ENCODE results near the gene STOX2.

STOX2 gene

DNA sequence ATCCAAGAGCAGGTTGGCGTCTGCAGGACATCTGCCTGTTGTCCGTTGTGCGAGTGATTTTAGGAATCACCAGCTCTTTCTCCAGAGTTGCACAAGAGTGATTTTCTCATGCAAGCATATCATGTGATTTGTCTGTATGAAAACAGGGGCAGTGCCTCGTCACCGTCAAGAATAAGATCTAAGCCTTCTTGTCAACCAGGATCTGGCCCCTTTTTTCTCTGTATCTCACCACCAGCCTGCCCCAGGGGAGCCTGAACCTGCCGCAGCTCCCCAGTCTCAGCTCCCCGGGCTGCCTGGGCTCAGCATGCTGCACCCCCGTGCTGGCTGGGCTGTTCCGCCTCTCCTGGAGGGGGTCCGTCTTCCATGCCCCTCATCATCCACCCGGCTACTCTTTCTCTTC lies 90.5 kb downstream of the STOX2 start:
- DNase-seq (ENCODE audit: low read depth, low spot score) = no peak
- in situ Hi-C loops (cut with HindIII; ENCODE audit: low sequenced_read_pairs) = no loop called here
- H3K4me3 ChIP-seq (ENCODE audit: low read depth, low read length) = no peak overlapping the region
- TF ChIP-seq, protein P1, sequence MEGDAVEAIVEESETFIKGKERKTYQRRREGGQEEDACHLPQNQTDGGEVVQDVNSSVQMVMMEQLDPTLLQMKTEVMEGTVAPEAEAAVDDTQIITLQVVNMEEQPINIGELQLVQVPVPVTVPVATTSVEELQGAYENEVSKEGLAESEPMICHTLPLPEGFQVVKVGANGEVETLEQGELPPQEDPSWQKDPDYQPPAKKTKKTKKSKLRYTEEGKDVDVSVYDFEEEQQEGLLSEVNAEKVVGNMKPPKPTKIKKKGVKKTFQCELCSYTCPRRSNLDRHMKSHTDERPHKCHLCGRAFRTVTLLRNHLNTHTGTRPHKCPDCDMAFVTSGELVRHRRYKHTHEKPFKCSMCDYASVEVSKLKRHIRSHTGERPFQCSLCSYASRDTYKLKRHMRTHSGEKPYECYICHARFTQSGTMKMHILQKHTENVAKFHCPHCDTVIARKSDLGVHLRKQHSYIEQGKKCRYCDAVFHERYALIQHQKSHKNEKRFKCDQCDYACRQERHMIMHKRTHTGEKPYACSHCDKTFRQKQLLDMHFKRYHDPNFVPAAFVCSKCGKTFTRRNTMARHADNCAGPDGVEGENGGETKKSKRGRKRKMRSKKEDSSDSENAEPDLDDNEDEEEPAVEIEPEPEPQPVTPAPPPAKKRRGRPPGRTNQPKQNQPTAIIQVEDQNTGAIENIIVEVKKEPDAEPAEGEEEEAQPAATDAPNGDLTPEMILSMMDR (IDR thresholded peaks at IDR 0.05; ENCODE audit: low read depth, low read length) = no peak

DNA sequence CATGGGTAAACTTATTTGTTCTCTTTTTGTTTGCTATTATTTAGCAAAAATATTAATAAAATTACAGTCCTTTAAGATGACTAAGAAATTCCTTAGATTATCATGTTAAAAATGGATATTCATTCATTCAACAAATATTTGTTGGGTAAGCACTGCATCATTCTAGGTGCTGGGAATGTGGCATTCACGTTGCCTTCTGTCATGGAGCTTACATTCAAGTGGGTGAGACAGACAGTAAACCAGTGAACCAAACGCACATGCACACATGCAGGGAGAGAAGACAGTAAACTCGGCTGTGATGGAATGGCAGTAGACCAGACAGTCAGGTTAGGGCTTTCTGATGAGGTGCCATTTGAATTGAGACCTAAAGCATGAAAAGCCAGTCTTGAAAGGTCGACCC lies 91.8 kb downstream of the STOX2 start:
- in situ Hi-C loops (cut with HindIII; ENCODE audit: low sequenced_read_pairs) = no loop called here
- H3K4me3 ChIP-seq (ENCODE audit: low read depth, low read length) = no peak overlapping the region
- no peak for DNase-seq (ENCODE audit: low read depth, low spot score)
- TF ChIP-seq, protein P1 (IDR thresholded peaks at IDR 0.05; ENCODE audit: low read depth, low read length) = no peak

DNA sequence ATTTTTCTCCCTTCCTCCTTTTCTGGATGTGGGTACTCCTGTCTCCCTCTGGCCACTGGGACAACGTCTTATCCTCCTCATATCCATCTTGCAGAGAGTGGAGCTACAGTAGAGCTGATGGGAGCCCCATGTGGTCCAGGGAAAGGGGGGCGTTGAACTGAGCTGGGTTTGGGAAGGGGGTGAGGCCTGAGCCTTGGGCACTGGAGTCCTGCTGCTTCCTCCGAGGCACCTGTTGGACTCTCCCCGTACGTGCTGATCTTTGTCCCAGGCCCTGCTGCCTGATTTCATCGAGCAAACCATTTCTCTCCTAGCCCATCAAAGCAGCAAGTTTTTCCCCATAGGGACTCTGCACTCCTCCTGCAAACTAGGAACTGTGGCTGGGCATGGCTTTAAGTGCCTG lies 94.3 kb downstream of the STOX2 start:
- DNase-seq (ENCODE audit: low read depth, low spot score) = no peak
- in situ Hi-C loops (cut with HindIII; ENCODE audit: low sequenced_read_pairs) = no loop called here
- TF ChIP-seq, protein P1 (IDR thresholded peaks at IDR 0.05; ENCODE audit: low read depth, low read length) = no peak
- H3K4me3 ChIP-seq (ENCODE audit: low read depth, low read length) = no peak overlapping the region

DNA sequence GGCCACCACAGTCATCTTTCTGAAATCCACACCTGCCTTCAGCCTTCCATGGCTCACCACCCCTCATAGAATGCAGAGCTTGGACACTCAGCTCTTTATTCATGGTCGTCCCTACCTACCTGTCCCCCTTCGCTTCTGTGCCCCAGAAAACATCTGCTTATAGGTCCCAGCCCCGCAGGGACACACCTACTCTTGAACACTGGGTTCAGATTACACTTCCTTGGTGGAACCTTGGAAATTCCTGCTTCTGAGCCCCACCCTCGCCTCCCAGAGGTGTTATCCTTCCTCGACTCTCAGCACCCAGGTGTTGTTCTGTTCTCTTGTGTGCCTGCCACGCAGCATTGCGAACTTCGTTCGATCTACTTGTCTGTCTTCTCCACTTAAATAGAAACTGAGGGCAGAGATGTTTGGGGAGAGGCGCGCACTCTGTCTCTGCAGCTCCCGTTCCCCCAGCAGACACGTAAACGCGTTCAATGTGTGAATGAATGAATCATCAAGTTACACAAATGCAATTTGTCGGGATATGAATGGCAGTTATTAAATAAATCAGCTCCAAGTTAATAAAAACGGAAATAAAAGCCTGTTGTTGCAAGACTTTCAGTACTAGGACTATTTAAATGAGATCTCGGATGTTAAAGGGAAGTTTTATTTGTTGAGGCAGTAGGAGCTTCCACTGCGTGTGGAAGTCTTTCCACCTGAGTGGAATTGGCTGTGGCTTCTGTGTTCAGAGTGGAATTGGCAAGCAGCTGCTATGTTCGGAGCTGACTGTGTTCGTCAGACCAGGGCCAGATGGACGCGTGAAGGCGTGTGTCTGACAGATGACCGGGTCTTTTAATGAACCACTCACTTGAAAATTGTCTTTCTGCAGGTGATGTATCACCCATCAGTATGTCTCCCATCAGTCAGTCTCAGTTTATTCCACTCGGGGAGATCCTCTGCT lies 95.6 kb downstream of the STOX2 start:
- in situ Hi-C loops (cut with HindIII; ENCODE audit: low sequenced_read_pairs) = no loop called here
- H3K4me3 ChIP-seq (ENCODE audit: low read depth, low read length) = no peak overlapping the region
- TF ChIP-seq, protein P1 (IDR thresholded peaks at IDR 0.05; ENCODE audit: low read depth, low read length) = no peak
- DNase-seq (ENCODE audit: low read depth, low spot score) = no peak

DNA sequence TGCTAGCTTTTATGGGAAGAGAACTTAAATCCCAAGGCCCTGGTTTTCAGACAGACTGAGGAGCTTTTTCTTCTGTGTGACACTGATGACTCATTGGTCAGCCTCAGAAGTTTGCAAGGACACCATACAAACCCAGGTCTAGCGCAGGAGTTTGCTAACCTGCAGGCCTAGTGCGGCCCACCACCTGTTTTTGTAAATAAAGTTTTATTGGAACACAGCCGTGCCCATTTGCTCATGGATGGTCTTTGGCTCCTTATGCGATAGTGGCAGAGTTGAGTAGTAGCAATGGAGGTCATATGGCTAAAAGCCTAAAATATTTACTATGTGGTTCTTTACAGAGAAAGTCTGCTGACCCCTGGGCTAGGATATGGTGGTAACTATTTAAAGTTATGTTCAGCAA lies 98.3 kb downstream of the STOX2 start:
- DNase-seq (ENCODE audit: low read depth, low spot score) = no peak

DNA sequence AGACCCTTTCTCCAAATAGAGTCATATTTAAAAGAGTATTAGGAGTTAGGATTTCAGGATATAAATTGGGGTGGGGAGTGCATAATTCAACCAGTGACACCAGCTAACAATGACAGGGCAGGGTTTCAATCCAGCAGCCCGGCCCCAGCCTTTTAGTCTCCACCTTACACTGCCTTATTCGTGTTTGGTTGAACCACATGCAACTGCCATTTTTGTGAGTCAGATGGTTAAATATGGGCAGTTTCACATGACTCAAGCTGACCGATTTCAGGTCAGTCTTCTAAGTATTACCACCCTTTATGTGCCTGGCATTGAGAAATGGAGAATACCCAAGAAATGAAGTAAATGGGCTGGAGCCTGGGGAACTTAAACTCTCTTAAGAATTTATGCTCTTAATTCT lies 102.8 kb downstream of the STOX2 start:
- in situ Hi-C loops (cut with HindIII; ENCODE audit: low sequenced_read_pairs) = no loop called here
- TF ChIP-seq, protein P1 (IDR thresholded peaks at IDR 0.05; ENCODE audit: low read depth, low read length) = no peak
- H3K4me3 ChIP-seq (ENCODE audit: low read depth, low read length) = no peak overlapping the region
- DNase-seq (ENCODE audit: low read depth, low spot score) = peak; percentile 28

More for the DNA sequence above, 98.3 kb downstream of the STOX2 start:
- TF ChIP-seq, protein P1 (IDR thresholded peaks at IDR 0.05; ENCODE audit: low read depth, low read length) = no peak
- in situ Hi-C loops (cut with HindIII; ENCODE audit: low sequenced_read_pairs) = no loop called here
- no peak overlapping the region for H3K4me3 ChIP-seq (ENCODE audit: low read depth, low read length)

All from astrocyte of the spinal cord (primary cell).